Breast epithelium (tissue), 3 donors: Measurements from ENCODE around the gene CLK3.

ENCODE experiments used
- CTCF ChIP-seq, 3 donors: fragments of 450-650 bp; IDR thresholded peaks; one replicate each; pipeline ENCODE4 v1.5.1; 2016 to 2017; ENCODE audit warnings: antibody characterized with exemption in 3 of 3, mild to moderate bottlenecking in 3 of 3, moderate library complexity in 3 of 3
- POLR2A ChIP-seq: fragments of 450-650 bp; IDR thresholded peaks from one replicate; pipeline ENCODE4 v1.6.1; 2016; ENCODE audit warnings: antibody characterized with exemption, mild to moderate bottlenecking, moderate library complexity
- POLR2AphosphoS5 ChIP-seq, 3 donors: sonication (generic); formaldehyde crosslinking; IDR thresholded peaks; one replicate each; pipeline ENCODE4 v1.6.1; 2017; ENCODE audit warnings: antibody characterized with exemption in 3 of 3

GRCh38 chr15:74616996-74617395 is 1.4 kb downstream of the CLK3 start:
- TF ChIP-seq CTCF (IDR thresholded peaks at IDR 0.05) (no peak), POLR2AphosphoS5 (IDR thresholded peaks at IDR 0.05) (no peak), POLR2A (no peak)
